ENCODE measurements around the gene DGKE. TPM values are rescaled to one million over a fixed set of nuclear protein-coding genes. Genes with fewer than 3 reads are reported as not detected.

DGKE gene
- total and polyA plus RNA-seq, 8 donors, result 7.3 to 14.7 (median 12.9) TPM

DNA sequence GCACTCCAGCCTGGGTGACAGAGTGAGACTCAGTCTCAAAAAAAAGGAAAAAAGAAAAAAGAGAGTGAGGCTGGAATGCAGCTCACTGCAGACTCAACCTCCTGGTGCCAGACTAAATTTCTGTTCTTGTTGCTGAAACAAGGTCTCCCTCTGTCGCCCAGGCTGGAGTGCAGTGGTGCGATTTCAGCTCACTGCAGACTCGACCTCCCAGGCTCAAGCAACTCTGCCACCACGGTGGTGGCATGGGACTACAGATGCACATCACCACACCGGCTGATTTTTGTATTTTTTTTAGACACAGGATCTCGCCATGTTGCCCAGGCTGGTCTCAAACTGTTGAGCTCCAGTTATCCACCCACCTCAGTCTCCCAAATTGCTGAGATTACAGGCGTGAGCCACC is 45.3 kb downstream of the DGKE start:
- intact Hi-C loops (cut with DNase I), result no loop called here
- Histone ChIP-seq H3K36me3 (peaks cover 0 to under 1% of the 10 kb centered on the region in 2 donors), H3K27ac (no peak overlapping the region), H3K4me3 (no peak overlapping the region), H3K4me1 (peaks cover 0 to 3% of the 10 kb centered on the region in 2 donors), H3K27me3 (no peaks in the 10 kb centered on the region), H3K9me3 (no peaks in the 10 kb centered on the region)
- TF ChIP-seq, protein P1, sequence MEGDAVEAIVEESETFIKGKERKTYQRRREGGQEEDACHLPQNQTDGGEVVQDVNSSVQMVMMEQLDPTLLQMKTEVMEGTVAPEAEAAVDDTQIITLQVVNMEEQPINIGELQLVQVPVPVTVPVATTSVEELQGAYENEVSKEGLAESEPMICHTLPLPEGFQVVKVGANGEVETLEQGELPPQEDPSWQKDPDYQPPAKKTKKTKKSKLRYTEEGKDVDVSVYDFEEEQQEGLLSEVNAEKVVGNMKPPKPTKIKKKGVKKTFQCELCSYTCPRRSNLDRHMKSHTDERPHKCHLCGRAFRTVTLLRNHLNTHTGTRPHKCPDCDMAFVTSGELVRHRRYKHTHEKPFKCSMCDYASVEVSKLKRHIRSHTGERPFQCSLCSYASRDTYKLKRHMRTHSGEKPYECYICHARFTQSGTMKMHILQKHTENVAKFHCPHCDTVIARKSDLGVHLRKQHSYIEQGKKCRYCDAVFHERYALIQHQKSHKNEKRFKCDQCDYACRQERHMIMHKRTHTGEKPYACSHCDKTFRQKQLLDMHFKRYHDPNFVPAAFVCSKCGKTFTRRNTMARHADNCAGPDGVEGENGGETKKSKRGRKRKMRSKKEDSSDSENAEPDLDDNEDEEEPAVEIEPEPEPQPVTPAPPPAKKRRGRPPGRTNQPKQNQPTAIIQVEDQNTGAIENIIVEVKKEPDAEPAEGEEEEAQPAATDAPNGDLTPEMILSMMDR (IDR thresholded peaks at IDR 0.05), result no peak
- DNase-seq (no peak), ATAC-seq (no peak)

DNA sequence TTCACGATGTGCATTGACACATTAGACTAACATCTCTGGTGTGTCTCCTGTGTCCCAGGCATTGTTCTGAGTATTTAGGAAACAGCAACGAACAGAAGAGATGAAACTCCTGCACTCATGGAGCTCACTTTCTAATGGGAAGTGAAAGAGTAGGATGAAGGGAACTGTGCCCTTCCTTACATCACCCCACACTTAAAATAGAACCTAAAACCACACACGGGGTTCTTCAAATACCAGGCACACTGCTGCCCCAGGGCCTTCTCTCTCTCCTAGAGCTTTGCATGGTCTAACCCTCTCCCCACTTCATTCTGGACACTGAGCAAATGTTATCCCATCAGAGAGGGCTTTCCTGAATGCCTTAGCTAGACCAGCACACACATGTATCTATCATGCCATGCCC is 46.2 kb downstream of the DGKE start:
- peaks cover 0 to 3% of the 10 kb centered on the region in 2 donors for H3K4me1 ChIP-seq
- H3K27me3 ChIP-seq, result no peaks in the 10 kb centered on the region
- DNase-seq, result no peak
- TF ChIP-seq, protein P1 (IDR thresholded peaks at IDR 0.05), result no peak
- H3K4me3 ChIP-seq, result no peak overlapping the region
- no peak overlapping the region for H3K27ac ChIP-seq
- ATAC-seq, result peak; percentile 26
- intact Hi-C loops (cut with DNase I), result no loop called here
- peaks cover 0 to 9% of the 10 kb centered on the region in 2 donors for H3K36me3 ChIP-seq
- no peaks in the 10 kb centered on the region for H3K9me3 ChIP-seq

DNA sequence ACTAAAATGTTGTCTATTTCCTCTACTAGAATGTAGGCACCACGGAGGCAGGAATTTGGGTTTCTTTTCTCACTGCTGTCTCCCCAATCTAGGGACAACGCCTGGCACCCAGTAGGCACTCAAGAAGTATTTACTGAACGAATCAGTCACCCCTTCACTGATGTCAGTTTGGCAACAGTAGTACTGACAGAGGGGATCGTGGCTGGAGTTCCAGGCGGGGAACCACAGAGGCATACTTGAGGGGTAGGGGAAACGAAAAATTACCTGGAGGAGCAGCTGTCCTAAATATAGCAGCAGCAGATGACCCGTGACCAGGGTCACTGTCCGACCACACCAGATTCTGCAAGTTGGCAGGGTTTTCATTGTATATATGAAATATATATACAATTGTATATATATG is 46.6 kb downstream of the DGKE start:
- intact Hi-C loops (cut with DNase I), result no loop called here
- H3K36me3 ChIP-seq, result peaks cover 0 to 11% of the 10 kb centered on the region in 2 donors
- no peak for ATAC-seq
- peaks cover 0 to 3% of the 10 kb centered on the region in 2 donors for H3K4me1 ChIP-seq
- TF ChIP-seq, protein P1 (IDR thresholded peaks at IDR 0.05), result no peak
- no peaks in the 10 kb centered on the region for H3K9me3 ChIP-seq
- no peak overlapping the region for H3K4me3 ChIP-seq
- H3K27ac ChIP-seq, result no peak overlapping the region
- no peak for DNase-seq
- no peaks in the 10 kb centered on the region for H3K27me3 ChIP-seq

DNA sequence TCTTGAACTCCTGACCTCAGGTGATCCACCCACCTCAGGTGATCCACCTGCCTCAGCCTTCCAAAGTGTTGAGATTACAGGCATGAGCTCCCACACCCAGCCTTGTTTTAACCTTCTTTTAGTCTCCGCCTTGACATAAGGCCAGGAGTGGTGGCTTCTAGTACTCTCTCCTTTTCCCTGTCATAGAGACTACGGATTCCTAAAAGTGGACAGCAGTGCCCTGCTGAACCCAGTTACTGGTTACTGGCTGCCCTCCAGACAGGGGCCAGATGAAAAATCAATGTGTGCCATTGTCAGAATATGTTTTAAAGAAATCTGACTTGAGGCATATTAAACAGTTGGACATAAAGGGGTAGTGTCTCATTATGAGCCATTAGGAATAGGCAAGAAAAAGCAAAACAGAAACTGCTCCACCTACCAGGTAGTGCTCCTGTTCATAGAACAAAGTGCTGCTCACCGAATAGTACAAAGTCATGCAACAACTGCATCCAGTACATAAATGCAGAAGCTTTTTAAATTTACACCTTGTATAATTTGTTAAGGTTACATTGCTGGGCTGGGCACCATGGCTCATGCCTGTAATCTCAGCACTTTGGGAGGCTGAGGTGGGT is 47.8 kb downstream of the DGKE start:
- Histone ChIP-seq H3K9me3 (no peaks in the 10 kb centered on the region), H3K27me3 (no peaks in the 10 kb centered on the region), H3K36me3 (peaks cover 0 to 23% of the 10 kb centered on the region in 2 donors), H3K27ac (no peak overlapping the region), H3K4me3 (no peak overlapping the region), H3K4me1 (peaks cover 0 to 3% of the 10 kb centered on the region in 2 donors)
- TF ChIP-seq, protein P1 (IDR thresholded peaks at IDR 0.05), result no peak
- no peak for ATAC-seq
- intact Hi-C loops (cut with DNase I), result no loop called here
- DNase-seq, result no peak

DNA sequence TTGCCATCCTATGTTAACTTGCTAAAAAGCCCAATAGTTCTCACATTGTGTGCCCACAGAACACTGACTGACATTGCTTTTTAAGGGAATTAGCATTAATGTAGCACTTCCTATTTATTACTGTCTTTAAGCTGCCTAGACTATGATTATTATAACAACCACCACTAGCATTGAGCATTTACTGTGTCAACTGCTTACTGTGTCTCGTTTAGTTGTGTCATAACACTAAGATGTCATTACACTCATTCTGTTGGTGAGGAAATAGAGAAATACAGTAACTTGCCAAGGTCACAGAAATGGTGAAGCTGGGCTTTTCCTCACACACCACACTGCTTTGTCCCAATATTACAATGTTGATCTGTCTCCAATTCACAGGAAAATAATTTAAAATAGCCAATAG is 49.7 kb downstream of the DGKE start:
- Histone ChIP-seq H3K4me3 (no peak overlapping the region), H3K27ac (no peak overlapping the region), H3K27me3 (no peaks in the 10 kb centered on the region), H3K4me1 (peaks cover 0 to 3% of the 10 kb centered on the region in 2 donors), H3K9me3 (peaks cover 0 to 8% of the 10 kb centered on the region in 2 donors), H3K36me3 (peaks cover 0 to 41% of the 10 kb centered on the region in 2 donors)
- intact Hi-C loops (cut with DNase I), result no loop called here
- ATAC-seq (no peak), DNase-seq (no peak)
- TF ChIP-seq, protein P1 (IDR thresholded peaks at IDR 0.05), result no peak
